Nephron (organoid): ENCODE data around the gene NCL.

Experiments used
- H3K27ac Mint-ChIP-seq, 3 experiments: 2 replicates each; pipeline ENCODE4 v1.8.0; 2020; ENCODE audit warnings: mixed read lengths in 3 of 3, mild to moderate bottlenecking in 2 of 3, moderate library complexity in 1 of 3
- H3K27me3 Mint-ChIP-seq: 2 replicates; pipeline ENCODE4 v1.8.0; 2021; ENCODE audit warnings: low read depth, mild to moderate bottlenecking, moderate library complexity, mixed read lengths
- H3K36me3 Mint-ChIP-seq: 2 replicates; pipeline ENCODE4 v1.8.0; 2020; ENCODE audit warnings: low read depth, mixed read lengths
- H3K4me1 Mint-ChIP-seq: 2 replicates; pipeline ENCODE4 v1.8.0; 2020; ENCODE audit warnings: mixed read lengths
- H3K4me3 Mint-ChIP-seq, 3 experiments: 2 replicates each; pipeline ENCODE4 v1.8.0; 2020; ENCODE audit warnings: mild to moderate bottlenecking in 3 of 3, mixed read lengths in 3 of 3, moderate library complexity in 2 of 3
- H3K9me3 Mint-ChIP-seq: 2 replicates; pipeline ENCODE4 v1.8.0; 2020; ENCODE audit warnings: mixed read lengths
- TF ChIP-seq, protein P1 (sequence below), 3 experiments: fragments of 200-600 bp; sonication (generic); IDR thresholded peaks; one replicate each; pipeline ENCODE4 v1.5.0; 2021; ENCODE audit warnings: antibody characterized with exemption in 3 of 3; ENCODE audit not compliant: unreplicated experiment in 3 of 3

The NCL gene

DNA sequence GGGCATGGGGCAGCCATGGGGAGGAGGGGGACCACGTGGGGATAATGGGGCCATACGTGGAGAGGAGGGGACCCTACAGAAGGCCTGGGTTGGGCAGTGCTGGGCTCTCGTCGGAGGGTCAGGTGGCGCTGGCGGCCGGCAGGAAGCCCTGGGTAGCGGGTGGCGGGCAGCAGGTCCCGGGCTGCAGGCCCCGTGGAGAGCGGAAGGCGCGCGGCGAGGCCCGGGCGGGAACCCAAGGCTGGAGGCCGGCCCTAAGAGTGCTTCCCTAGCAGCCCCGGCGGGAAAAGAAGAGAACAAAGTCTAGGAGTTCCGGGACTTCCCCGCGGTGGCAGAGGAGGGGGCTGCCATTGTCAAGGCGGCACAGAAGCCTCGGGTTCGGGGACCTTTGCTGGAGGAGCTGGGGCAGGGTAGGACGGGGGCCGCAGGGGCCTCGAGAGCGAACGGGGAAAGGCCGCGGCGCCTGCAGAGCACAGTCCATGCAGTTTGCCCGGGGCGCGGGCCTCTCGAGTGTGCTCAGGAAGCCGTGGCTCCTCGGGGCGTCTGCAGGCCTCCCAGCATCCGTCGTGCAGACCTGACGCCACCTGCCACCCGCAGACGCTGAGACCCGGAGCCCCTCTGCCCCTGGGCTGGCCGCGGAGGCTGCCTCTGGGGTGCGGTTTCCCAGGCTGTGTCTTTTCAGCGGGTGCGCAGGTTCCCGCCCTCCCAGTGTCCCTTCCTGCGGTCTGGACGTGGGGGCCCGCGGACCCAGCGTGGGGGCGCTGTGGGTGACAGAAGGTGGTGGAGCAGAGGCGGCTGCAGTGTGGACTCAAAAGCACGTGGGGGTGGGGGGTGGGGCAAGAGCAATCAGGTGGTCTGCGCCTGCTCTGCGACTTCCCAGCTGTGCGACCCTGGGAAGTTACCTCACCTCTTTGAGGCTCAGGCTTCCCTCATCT lies 19.4 kb upstream of the NCL start:
- H3K27me3 Mint-ChIP-seq = no peaks in the 10 kb centered on the region
- H3K9me3 Mint-ChIP-seq = peaks cover under 1% of the 10 kb centered on the region
- peaks cover 4% of the 10 kb centered on the region for H3K4me1 Mint-ChIP-seq
- H3K36me3 Mint-ChIP-seq = peaks cover 1% of the 10 kb centered on the region
- no peak overlapping the region for H3K4me3 Mint-ChIP-seq
- H3K27ac Mint-ChIP-seq = no peak overlapping the region
- TF ChIP-seq, protein P1, sequence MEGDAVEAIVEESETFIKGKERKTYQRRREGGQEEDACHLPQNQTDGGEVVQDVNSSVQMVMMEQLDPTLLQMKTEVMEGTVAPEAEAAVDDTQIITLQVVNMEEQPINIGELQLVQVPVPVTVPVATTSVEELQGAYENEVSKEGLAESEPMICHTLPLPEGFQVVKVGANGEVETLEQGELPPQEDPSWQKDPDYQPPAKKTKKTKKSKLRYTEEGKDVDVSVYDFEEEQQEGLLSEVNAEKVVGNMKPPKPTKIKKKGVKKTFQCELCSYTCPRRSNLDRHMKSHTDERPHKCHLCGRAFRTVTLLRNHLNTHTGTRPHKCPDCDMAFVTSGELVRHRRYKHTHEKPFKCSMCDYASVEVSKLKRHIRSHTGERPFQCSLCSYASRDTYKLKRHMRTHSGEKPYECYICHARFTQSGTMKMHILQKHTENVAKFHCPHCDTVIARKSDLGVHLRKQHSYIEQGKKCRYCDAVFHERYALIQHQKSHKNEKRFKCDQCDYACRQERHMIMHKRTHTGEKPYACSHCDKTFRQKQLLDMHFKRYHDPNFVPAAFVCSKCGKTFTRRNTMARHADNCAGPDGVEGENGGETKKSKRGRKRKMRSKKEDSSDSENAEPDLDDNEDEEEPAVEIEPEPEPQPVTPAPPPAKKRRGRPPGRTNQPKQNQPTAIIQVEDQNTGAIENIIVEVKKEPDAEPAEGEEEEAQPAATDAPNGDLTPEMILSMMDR (IDR thresholded peaks at IDR 0.05; ENCODE audit: unreplicated experiment in 3 of 3) = no peak

DNA sequence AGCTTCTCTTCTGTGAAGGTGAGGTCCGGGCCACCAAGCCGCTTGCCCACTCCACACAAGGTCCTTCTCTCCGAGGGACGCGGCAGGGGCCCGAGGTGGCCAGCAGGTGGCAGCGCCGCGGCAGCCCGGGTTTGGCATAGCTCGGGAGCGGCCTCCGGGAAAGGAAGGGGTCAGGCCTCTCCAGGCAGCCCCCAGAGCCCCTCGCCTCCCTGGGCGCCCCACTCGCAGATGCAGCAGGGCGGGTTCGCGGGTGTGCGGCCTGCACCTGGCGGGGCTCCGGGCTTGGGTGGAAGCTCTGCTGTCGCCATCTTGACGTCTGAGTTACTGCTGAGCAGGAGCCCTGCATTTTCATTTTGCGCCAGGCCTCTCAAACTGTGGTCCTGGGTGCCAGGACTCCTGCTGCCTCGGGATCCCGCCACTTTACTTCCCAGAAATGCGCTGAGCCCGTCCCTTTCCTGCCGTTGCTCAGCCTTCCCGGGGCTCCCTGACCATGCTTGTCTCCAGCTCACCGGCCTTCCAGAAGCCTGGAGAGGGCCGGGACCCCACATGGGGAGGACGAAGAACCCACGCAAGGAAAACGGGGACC lies 18.6 kb upstream of the NCL start:
- Mint-ChIP-seq H3K9me3 (no peaks in the 10 kb centered on the region), H3K27ac (no peak overlapping the region), H3K36me3 (no peaks in the 10 kb centered on the region), H3K4me1 (peaks cover 4% of the 10 kb centered on the region), H3K4me3 (no peak overlapping the region), H3K27me3 (peaks cover 1% of the 10 kb centered on the region)
- TF ChIP-seq, protein P1 (IDR thresholded peaks at IDR 0.05; ENCODE audit: unreplicated experiment in 3 of 3) = peak; percentile 77 to 83 (median 83)

DNA sequence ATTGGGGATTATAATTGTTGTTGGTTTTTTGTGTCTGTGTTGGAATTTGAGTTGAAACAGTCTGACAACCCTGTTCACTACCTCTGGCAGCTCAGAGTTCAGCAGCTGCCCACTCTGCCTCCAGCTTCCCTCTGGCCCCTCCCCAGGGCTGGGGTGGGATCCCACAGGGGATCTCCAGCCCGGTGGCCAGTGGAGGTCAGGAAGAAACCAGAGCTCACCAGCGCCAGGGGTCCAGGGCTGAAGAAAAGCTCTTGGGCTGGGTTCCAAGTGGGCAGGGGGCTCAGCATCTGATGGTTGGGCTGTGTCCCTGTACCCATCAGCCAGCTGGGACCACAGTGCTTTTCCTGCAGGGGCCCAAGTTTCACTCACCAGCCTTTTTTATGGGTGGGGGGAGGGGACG lies 16.5 kb upstream of the NCL start:
- Mint-ChIP-seq H3K4me3 (no peak overlapping the region), H3K27ac (no peak overlapping the region), H3K4me1 (peaks cover 4% of the 10 kb centered on the region), H3K36me3 (no peaks in the 10 kb centered on the region), H3K27me3 (peaks cover 7% of the 10 kb centered on the region), H3K9me3 (no peaks in the 10 kb centered on the region)
- TF ChIP-seq, protein P1 (IDR thresholded peaks at IDR 0.05; ENCODE audit: unreplicated experiment in 3 of 3) = no peak

DNA sequence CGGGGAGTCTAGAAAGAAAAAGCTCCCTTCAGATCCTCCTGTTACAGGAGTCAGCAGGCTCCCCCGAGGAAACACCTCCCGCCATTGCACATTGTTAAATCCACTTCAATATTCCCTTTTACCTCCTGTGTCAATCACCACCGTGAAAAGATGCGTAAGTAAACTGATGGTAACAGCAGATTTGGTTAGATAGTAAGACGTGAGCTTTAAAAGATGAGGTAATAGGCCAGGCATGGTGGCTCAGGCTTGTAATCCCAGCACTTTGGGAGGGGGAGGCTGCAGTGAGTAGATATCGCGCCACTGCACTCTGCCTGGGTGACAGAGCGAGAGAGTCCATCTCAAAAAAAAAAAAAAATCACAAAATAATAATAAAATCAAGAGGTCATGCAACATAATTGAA lies 15.2 kb upstream of the NCL start:
- Mint-ChIP-seq H3K9me3 (no peaks in the 10 kb centered on the region), H3K4me3 (no peak overlapping the region), H3K27me3 (peaks cover 7% of the 10 kb centered on the region), H3K4me1 (peaks cover 4% of the 10 kb centered on the region), H3K36me3 (no peaks in the 10 kb centered on the region), H3K27ac (no peak overlapping the region)
- TF ChIP-seq, protein P1 (IDR thresholded peaks at IDR 0.05; ENCODE audit: unreplicated experiment in 3 of 3) = no peak

DNA sequence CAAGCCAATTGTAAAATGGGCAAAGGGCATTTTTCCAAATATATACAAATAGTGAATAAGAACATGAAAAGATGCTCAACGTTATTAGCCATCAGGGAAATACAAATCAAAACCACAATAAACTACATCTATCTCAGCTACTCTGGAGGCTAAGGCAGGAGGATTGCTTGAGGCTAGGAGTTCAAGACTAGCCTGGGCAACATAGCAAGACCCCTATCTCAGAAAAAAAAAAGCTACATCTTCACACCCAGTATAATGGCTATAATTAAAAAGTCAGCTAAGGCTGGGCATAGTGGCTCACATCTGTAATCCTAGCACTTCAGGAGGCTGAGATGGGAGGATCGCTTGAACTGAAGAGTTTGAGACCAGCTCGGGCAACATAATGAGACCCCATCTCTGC lies 12.6 kb upstream of the NCL start:
- no peak overlapping the region for H3K4me3 Mint-ChIP-seq
- no peak overlapping the region for H3K27ac Mint-ChIP-seq
- peaks cover 7% of the 10 kb centered on the region for H3K27me3 Mint-ChIP-seq
- TF ChIP-seq, protein P1 (IDR thresholded peaks at IDR 0.05; ENCODE audit: unreplicated experiment in 3 of 3) = no peak
- H3K4me1 Mint-ChIP-seq = peaks cover 3% of the 10 kb centered on the region
- no peaks in the 10 kb centered on the region for H3K36me3 Mint-ChIP-seq
- H3K9me3 Mint-ChIP-seq = no peaks in the 10 kb centered on the region
